Fibroblast of lung (primary cell): ENCODE data around the gene PMM2. TPM values are rescaled to one million over a fixed set of nuclear protein-coding genes. Genes with fewer than 3 reads are reported as not detected.

Experiments used
- DNase-seq, 2 donors: peaks; one replicate each; pipeline versions ENCODE4 v3.0.0 to v3.0.0-alpha.2; 2010; ENCODE audit warnings: low read depth in 2 of 2
- H2AFZ ChIP-seq: 2 replicates; pipeline ENCODE4 v1.5.1; 2012; ENCODE audit warnings: low read length, control low read depth, inconsistent platforms
- H3K27ac ChIP-seq: 2 replicates; pipeline ENCODE4 v1.5.1; 2011; ENCODE audit warnings: low read length, control low read depth; ENCODE audit not compliant: insufficient read depth
- H3K27me3 ChIP-seq: 2 replicates; pipeline ENCODE4 v1.5.1; 2011; ENCODE audit warnings: mild to moderate bottlenecking, low read length; ENCODE audit not compliant: control insufficient read depth, insufficient read depth
- H3K36me3 ChIP-seq: 2 replicates; pipeline ENCODE4 v1.5.1; 2011; ENCODE audit warnings: low read length; ENCODE audit not compliant: control insufficient read depth, insufficient read depth
- H3K4me1 ChIP-seq: 2 replicates; pipeline ENCODE4 v1.5.1; 2011; ENCODE audit warnings: low read length; ENCODE audit not compliant: control insufficient read depth, insufficient read depth; ENCODE audit errors: extremely low read depth
- H3K4me2 ChIP-seq: 2 replicates; pipeline ENCODE4 v1.5.1; 2011; ENCODE audit warnings: low read length, control low read depth; ENCODE audit not compliant: insufficient read depth; ENCODE audit errors: extremely low read depth
- H3K4me3 ChIP-seq, 4 experiments: fragments of 200-600 bp in 1 of 4; sonication (generic) in 1 of 4; replicated peaks in 1 of 4; 2 replicates each; pipeline ENCODE4 v1.5.1; 2011 to 2016; ENCODE audit warnings: low read length in 4 of 4, low read depth in 3 of 4, mild to moderate bottlenecking in 3 of 4, control low read depth in 2 of 4, inconsistent platforms in 1 of 4, mixed read lengths in 1 of 4; ENCODE audit not compliant: insufficient read depth in 1 of 4; ENCODE audit errors: control extremely low read depth in 1 of 4
- H3K79me2 ChIP-seq: 2 replicates; pipeline ENCODE4 v1.5.1; 2012; ENCODE audit warnings: mild to moderate bottlenecking, low read length, inconsistent platforms; ENCODE audit not compliant: control insufficient read depth, insufficient read depth
- H3K9ac ChIP-seq: 2 replicates; pipeline ENCODE4 v1.5.1; 2011; ENCODE audit warnings: mild to moderate bottlenecking, low read length, control low read depth; ENCODE audit not compliant: insufficient read depth
- H3K9me3 ChIP-seq: 2 replicates; pipeline ENCODE4 v1.5.1; 2012; ENCODE audit warnings: low read depth, low read length; ENCODE audit not compliant: control insufficient read depth, insufficient read depth
- H4K20me1 ChIP-seq: 2 replicates; pipeline ENCODE4 v1.5.1; 2011; ENCODE audit warnings: low read length; ENCODE audit not compliant: control insufficient read depth, insufficient read depth; ENCODE audit errors: extremely low read depth
- CTCF ChIP-seq, 2 donors: IDR thresholded peaks in 1 of 2; conservative IDR thresholded peaks in 1 of 2; 1 replicate in 1 of 2; 2 replicates in 1 of 2; pipeline ENCODE4 v1.5.1; 2011 to 2012; ENCODE audit warnings: low read length in 2 of 2, control low read depth in 1 of 2, inconsistent platforms in 1 of 2, low read depth in 1 of 2, mild to moderate bottlenecking in 1 of 2
- EZH2 ChIP-seq: IDR thresholded peaks from 2 replicates; pipeline ENCODE4 v1.5.1; 2012; ENCODE audit warnings: low read length, control low read depth, mild to moderate bottlenecking; ENCODE audit errors: missing control alignments
- polyA plus RNA-seq, 2 donors: library from polyadenylated mRNA; depleted of rRNA in 1 of 2; stranded (reverse) in 1 of 2; unstranded in 1 of 2; fragments of >200 nt; gene quantifications; 2 replicates each; pipeline ENCODE4 v1.2.1, GENCODE V29; 2011 to 2012; ENCODE audit warnings: missing spikeins in 1 of 2
- total RNA-seq: library from RNA; depleted of rRNA; stranded (reverse); fragments of >200 nt; gene quantifications from 2 replicates; pipeline ENCODE4 v1.2.1, GENCODE V29; 2014

PMM2 gene
- total and polyA plus RNA-seq, 2 donors (not counting 1 experiment from before 2014, with no cell fraction given): 19.5 to 49.3 TPM

GRCh38 chr16:8889893-8890548, 92.4 kb downstream of the PMM2 start:
- Histone ChIP-seq H3K27ac (no peak overlapping the region), H3K36me3 (peaks cover 21% of the 10 kb centered on the region), H3K27me3 (no peaks in the 10 kb centered on the region), H3K4me2 (no peak overlapping the region), H2AFZ (no peak overlapping the region), H3K4me3 (no peak overlapping the region), H3K9ac (no peak overlapping the region), H4K20me1 (no peaks in the 10 kb centered on the region), H3K9me3 (no peaks in the 10 kb centered on the region), H3K4me1 (peaks cover 22% of the 10 kb centered on the region), H3K79me2 (no peaks in the 10 kb centered on the region)
- DNase-seq: no peak
- TF ChIP-seq CTCF (conservative IDR thresholded peaks at IDR 0.05 in 1 of 2, IDR thresholded peaks at IDR 0.05 in 1 of 2; ENCODE audit: low read depth in 1 of 2, low read length in 2 of 2): no peak

GRCh38 chr16:8890549-8890921, 92.9 kb downstream of the PMM2 start:
- Histone ChIP-seq H3K4me1 (peaks cover 17% of the 10 kb centered on the region), H4K20me1 (no peaks in the 10 kb centered on the region), H3K36me3 (peaks cover 21% of the 10 kb centered on the region), H3K27ac (no peak overlapping the region), H3K79me2 (no peaks in the 10 kb centered on the region), H3K9me3 (no peaks in the 10 kb centered on the region), H3K9ac (no peak overlapping the region), H3K4me2 (no peak overlapping the region), H2AFZ (no peak overlapping the region), H3K27me3 (no peaks in the 10 kb centered on the region), H3K4me3 (no peak overlapping the region)
- TF ChIP-seq EZH2: no peak
- TF ChIP-seq CTCF (conservative IDR thresholded peaks at IDR 0.05 in 1 of 2, IDR thresholded peaks at IDR 0.05 in 1 of 2; ENCODE audit: low read depth in 1 of 2, low read length in 2 of 2): no peak
- DNase-seq: no peak

GRCh38 chr16:8892101-8892575, 94.5 kb downstream of the PMM2 start:
- H3K9ac ChIP-seq: no peak overlapping the region
- H4K20me1 ChIP-seq: no peaks in the 10 kb centered on the region
- H3K36me3 ChIP-seq: peaks cover 26% of the 10 kb centered on the region
- H3K4me3 ChIP-seq: no peak overlapping the region
- peaks cover 10% of the 10 kb centered on the region for H3K4me1 ChIP-seq
- TF ChIP-seq EZH2 (no peak), CTCF (conservative IDR thresholded peaks at IDR 0.05 in 1 of 2, IDR thresholded peaks at IDR 0.05 in 1 of 2; ENCODE audit: low read depth in 1 of 2, low read length in 2 of 2) (no peak)
- H3K9me3 ChIP-seq: no peaks in the 10 kb centered on the region
- DNase-seq: no peak
- no peak overlapping the region for H3K27ac ChIP-seq
- no peaks in the 10 kb centered on the region for H3K79me2 ChIP-seq
- no peaks in the 10 kb centered on the region for H3K27me3 ChIP-seq
- H2AFZ ChIP-seq: no peak overlapping the region
- H3K4me2 ChIP-seq: no peak overlapping the region
